Keratinocyte (primary cell): ENCODE data around the gene MRPS35.

Experiments used
- EZH2 ChIP-seq: IDR thresholded peaks from one replicate; pipeline ENCODE4 v1.6.1; 2012; ENCODE audit warnings: inconsistent platforms, mild to moderate bottlenecking, low read length, moderate library complexity
- TF ChIP-seq, protein P1 (sequence below), 3 experiments: IDR thresholded peaks in 1 of 3; conservative IDR thresholded peaks in 1 of 3; optimal IDR thresholded peaks in 1 of 3; 2 replicates in 2 of 3; 3 replicates in 1 of 3; pipeline versions ENCODE3 to v1.5.1; 2011; ENCODE audit warnings: low read length in 3 of 3, mild to moderate bottlenecking in 3 of 3, moderate library complexity in 2 of 3, control low read depth in 1 of 3, inconsistent platforms in 1 of 3; ENCODE audit not compliant: insufficient read depth in 2 of 3; ENCODE audit errors: extremely low read depth in 1 of 3

DNA sequence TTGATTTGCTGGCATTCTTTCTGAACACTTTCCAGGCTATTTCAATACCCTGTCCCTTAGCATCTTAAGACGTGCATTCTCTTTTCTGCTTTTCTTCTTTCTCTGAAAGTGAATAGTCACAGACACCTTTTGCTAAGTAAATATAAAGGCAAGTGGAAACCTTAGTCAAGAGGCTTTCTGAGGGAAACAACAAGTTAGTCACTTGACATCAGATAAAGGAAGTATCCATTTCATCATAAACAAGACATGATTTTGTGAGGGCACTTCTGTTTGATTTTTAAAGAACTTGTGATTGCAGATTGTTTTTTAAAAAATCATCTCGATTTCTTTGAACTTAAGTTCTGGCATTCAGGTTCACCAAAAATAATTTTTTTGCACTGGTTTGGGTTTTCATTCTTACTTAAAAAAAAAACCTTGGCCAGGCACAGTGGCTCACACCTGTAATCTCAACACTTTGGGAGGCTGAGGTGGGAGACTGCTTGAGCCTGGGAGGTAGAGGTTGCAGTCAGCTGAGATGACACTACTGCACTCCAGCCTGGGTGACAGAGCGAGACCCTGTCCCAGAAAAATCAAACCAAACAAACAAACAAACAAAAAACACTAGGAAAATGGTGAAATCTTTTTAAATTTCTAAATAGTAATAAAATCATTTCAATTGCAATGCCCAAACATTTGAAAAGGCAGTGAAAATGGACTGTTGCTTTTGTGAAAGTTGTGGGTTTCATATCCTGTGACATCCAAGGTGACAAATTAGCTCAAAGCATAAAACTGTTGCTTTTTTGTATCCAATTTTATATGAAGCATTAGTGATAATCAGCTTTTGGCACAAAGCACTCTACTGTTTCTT is 61.1 kb downstream of the MRPS35 start:
- TF ChIP-seq, protein P1, sequence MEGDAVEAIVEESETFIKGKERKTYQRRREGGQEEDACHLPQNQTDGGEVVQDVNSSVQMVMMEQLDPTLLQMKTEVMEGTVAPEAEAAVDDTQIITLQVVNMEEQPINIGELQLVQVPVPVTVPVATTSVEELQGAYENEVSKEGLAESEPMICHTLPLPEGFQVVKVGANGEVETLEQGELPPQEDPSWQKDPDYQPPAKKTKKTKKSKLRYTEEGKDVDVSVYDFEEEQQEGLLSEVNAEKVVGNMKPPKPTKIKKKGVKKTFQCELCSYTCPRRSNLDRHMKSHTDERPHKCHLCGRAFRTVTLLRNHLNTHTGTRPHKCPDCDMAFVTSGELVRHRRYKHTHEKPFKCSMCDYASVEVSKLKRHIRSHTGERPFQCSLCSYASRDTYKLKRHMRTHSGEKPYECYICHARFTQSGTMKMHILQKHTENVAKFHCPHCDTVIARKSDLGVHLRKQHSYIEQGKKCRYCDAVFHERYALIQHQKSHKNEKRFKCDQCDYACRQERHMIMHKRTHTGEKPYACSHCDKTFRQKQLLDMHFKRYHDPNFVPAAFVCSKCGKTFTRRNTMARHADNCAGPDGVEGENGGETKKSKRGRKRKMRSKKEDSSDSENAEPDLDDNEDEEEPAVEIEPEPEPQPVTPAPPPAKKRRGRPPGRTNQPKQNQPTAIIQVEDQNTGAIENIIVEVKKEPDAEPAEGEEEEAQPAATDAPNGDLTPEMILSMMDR (optimal IDR thresholded peaks at IDR 0.05 in 1 of 3, IDR thresholded peaks at IDR 0.05 in 1 of 3, conservative IDR thresholded peaks at IDR 0.05 in 1 of 3; ENCODE audit: extremely low read depth in 1 of 3, insufficient read depth in 2 of 3, low read length in 3 of 3) = no peak
- no peak for TF ChIP-seq EZH2
